ENCODE measurements around the gene HIPK2.

HIPK2 gene

GRCh38 chr7:139769066-139769465 lies 8.7 kb downstream of the HIPK2 start:
- CTCF ChIA-PET = interaction anchor here (1.5 kb wide), 1 partner anchor 122 kb away, joined by 4 read pairs; no protein-coding TSS in a partner anchor

GRCh38 chr7:139768249-139768824 lies 9.5 kb downstream of the HIPK2 start:
- CTCF ChIA-PET = interaction anchor here (0.9 to 1.3 kb wide), 2 partner anchors 12 to 123 kb away, joined by 3 to 4 read pairs; no protein-coding TSS in a partner anchor
- POLR2A ChIA-PET = interaction anchor here (0.6 kb wide), 1 partner anchor 121 kb away, joined by 4 read pairs; no protein-coding TSS in a partner anchor
- peaks cover 0 to 6% (median under 1%) of the 10 kb centered on the region in 4 experiments for H3K36me3 ChIP-seq (ENCODE audit: control insufficient read depth in 4 of 4, insufficient read depth in 4 of 4, low read length in 3 of 4)
- peaks cover 3 to 24% (median 17%) of the 10 kb centered on the region in 4 experiments for H3K4me1 ChIP-seq (ENCODE audit: control extremely low read depth in 1 of 4, control insufficient read depth in 4 of 4, insufficient read depth in 4 of 4, low read length in 3 of 4)
- WGBS (ENCODE audit: insufficient coverage) = 49% methylated on average over 3 of the region's 4 CpGs
- H3K27me3 ChIP-seq (replicated peaks in 2 of 5; ENCODE audit: control insufficient read depth in 4 of 5, insufficient read depth in 5 of 5, low read length in 4 of 5) = no peaks in the 10 kb centered on the region
- no peaks in the 10 kb centered on the region for H3K9me3 ChIP-seq (ENCODE audit: control extremely low read depth in 1 of 5, control insufficient read depth in 4 of 5, insufficient read depth in 2 of 5, low read depth in 1 of 5, low read length in 4 of 5)
- DNase-seq = no peak
- no peak overlapping the region for H3K27ac ChIP-seq (ENCODE audit: insufficient read depth in 1 of 2, low read depth in 1 of 2, low read length in 2 of 2, poor library complexity in 1 of 2, severe bottlenecking in 2 of 2)
- no peak overlapping the region for H3K4me3 ChIP-seq (ENCODE audit: control insufficient read depth in 1 of 7, extremely low read depth in 1 of 7, insufficient read depth in 4 of 7, low read depth in 2 of 7, low read length in 6 of 7)

More at GRCh38 chr7:139769066-139769465, 8.7 kb downstream of the HIPK2 start:
- H3K9me3 ChIP-seq (ENCODE audit: control extremely low read depth in 1 of 5, control insufficient read depth in 4 of 5, insufficient read depth in 2 of 5, low read depth in 1 of 5, low read length in 4 of 5) = no peaks in the 10 kb centered on the region
- 97% methylated on average over 10 of the region's 10 CpGs for WGBS (ENCODE audit: insufficient coverage)
- peaks cover 3 to 24% (median 17%) of the 10 kb centered on the region in 4 experiments for H3K4me1 ChIP-seq (ENCODE audit: control extremely low read depth in 1 of 4, control insufficient read depth in 4 of 4, insufficient read depth in 4 of 4, low read length in 3 of 4)
- no peak for DNase-seq
- no peak overlapping the region for H3K4me3 ChIP-seq (ENCODE audit: control insufficient read depth in 1 of 7, extremely low read depth in 1 of 7, insufficient read depth in 4 of 7, low read depth in 2 of 7, low read length in 6 of 7)
- peaks cover 0 to 6% (median under 1%) of the 10 kb centered on the region in 4 experiments for H3K36me3 ChIP-seq (ENCODE audit: control insufficient read depth in 4 of 4, insufficient read depth in 4 of 4, low read length in 3 of 4)
- H3K27ac ChIP-seq (ENCODE audit: insufficient read depth in 1 of 2, low read depth in 1 of 2, low read length in 2 of 2, poor library complexity in 1 of 2, severe bottlenecking in 2 of 2) = no peak overlapping the region
- no peaks in the 10 kb centered on the region for H3K27me3 ChIP-seq (replicated peaks in 2 of 5; ENCODE audit: control insufficient read depth in 4 of 5, insufficient read depth in 5 of 5, low read length in 4 of 5)
- POLR2A ChIA-PET = no interaction called here

- Histone ChIP-seq H3K4me1 (ENCODE audit: control extremely low read depth in 1 of 4, control insufficient read depth in 4 of 4, insufficient read depth in 4 of 4, low read length in 3 of 4) (peaks cover 3 to 29% (median 21%) of the 10 kb centered on the region in 4 experiments), H3K36me3 (ENCODE audit: control insufficient read depth in 4 of 4, insufficient read depth in 4 of 4, low read length in 3 of 4) (peaks cover 0 to 6% (median under 1%) of the 10 kb centered on the region in 4 experiments), H3K9me3 (ENCODE audit: control extremely low read depth in 1 of 5, control insufficient read depth in 4 of 5, insufficient read depth in 2 of 5, low read depth in 1 of 5, low read length in 4 of 5) (no peaks in the 10 kb centered on the region), H3K27ac (ENCODE audit: insufficient read depth in 1 of 2, low read depth in 1 of 2, low read length in 2 of 2, poor library complexity in 1 of 2, severe bottlenecking in 2 of 2) (no peak overlapping the region), H3K27me3 (replicated peaks in 2 of 5; ENCODE audit: control insufficient read depth in 4 of 5, insufficient read depth in 5 of 5, low read length in 4 of 5) (no peaks in the 10 kb centered on the region), H3K4me3 (ENCODE audit: control insufficient read depth in 1 of 7, extremely low read depth in 1 of 7, insufficient read depth in 4 of 7, low read depth in 2 of 7, low read length in 6 of 7) (no peak overlapping the region)
- peak in 2 of 3 donors; percentile 49 to 55 for DNase-seq
- ChIA-PET POLR2A (no interaction called here), CTCF (interaction anchor here (1.3 kb wide), 1 partner anchor 122 kb away, joined by 4 read pairs; no protein-coding TSS in a partner anchor)
Observed at GRCh38 chr7:139767561-139767982, 10.2 kb downstream of the HIPK2 start.

- 94% methylated on average over 2 of the region's 2 CpGs for WGBS (ENCODE audit: insufficient coverage)
- no peaks in the 10 kb centered on the region for H3K9me3 ChIP-seq (ENCODE audit: control extremely low read depth in 1 of 5, control insufficient read depth in 4 of 5, insufficient read depth in 2 of 5, low read depth in 1 of 5, low read length in 4 of 5)
- H3K4me1 ChIP-seq (ENCODE audit: control extremely low read depth in 1 of 4, control insufficient read depth in 4 of 4, insufficient read depth in 4 of 4, low read length in 3 of 4) = peaks cover 3 to 29% (median 21%) of the 10 kb centered on the region in 4 experiments
- CTCF ChIA-PET = interaction anchor here (1.4 to 2.0 kb wide), 3 partner anchors 9 to 119 kb away, joined by 4 to 5 read pairs (median 4); no protein-coding TSS in a partner anchor
- no peak overlapping the region for H3K4me3 ChIP-seq (ENCODE audit: control insufficient read depth in 1 of 7, extremely low read depth in 1 of 7, insufficient read depth in 4 of 7, low read depth in 2 of 7, low read length in 6 of 7)
- POLR2A ChIA-PET = interaction anchor here (0.7 kb wide), 1 partner anchor 196 kb away, joined by 4 read pairs; no protein-coding TSS in a partner anchor
- DNase-seq = no peak
- H3K27me3 ChIP-seq (replicated peaks in 2 of 5; ENCODE audit: control insufficient read depth in 4 of 5, insufficient read depth in 5 of 5, low read length in 4 of 5) = no peaks in the 10 kb centered on the region
- peaks cover 0 to 4% (median 2%) of the 10 kb centered on the region in 4 experiments for H3K36me3 ChIP-seq (ENCODE audit: control insufficient read depth in 4 of 4, insufficient read depth in 4 of 4, low read length in 3 of 4)
- H3K27ac ChIP-seq (ENCODE audit: insufficient read depth in 1 of 2, low read depth in 1 of 2, low read length in 2 of 2, poor library complexity in 1 of 2, severe bottlenecking in 2 of 2) = no peak overlapping the region
Observed at GRCh38 chr7:139765143-139765542, 12.7 kb downstream of the HIPK2 start.

- no peaks in the 10 kb centered on the region for H3K9me3 ChIP-seq (ENCODE audit: control extremely low read depth in 1 of 5, control insufficient read depth in 4 of 5, insufficient read depth in 2 of 5, low read depth in 1 of 5, low read length in 4 of 5)
- H3K4me1 ChIP-seq (ENCODE audit: control extremely low read depth in 1 of 4, control insufficient read depth in 4 of 4, insufficient read depth in 4 of 4, low read length in 3 of 4) = peaks cover 3 to 22% (median 14%) of the 10 kb centered on the region in 4 experiments
- 97% methylated on average over 9 of the region's 10 CpGs for WGBS (ENCODE audit: insufficient coverage)
- ChIA-PET CTCF (interaction anchor here (1.4 to 1.9 kb wide), 3 partner anchors 9 to 19 kb away, joined by 4 to 7 read pairs (median 6); no protein-coding TSS in a partner anchor), POLR2A (no interaction called here)
- H3K27me3 ChIP-seq (replicated peaks in 2 of 5; ENCODE audit: control insufficient read depth in 4 of 5, insufficient read depth in 5 of 5, low read length in 4 of 5) = no peaks in the 10 kb centered on the region
- H3K4me3 ChIP-seq (ENCODE audit: control insufficient read depth in 1 of 7, extremely low read depth in 1 of 7, insufficient read depth in 4 of 7, low read depth in 2 of 7, low read length in 6 of 7) = no peak overlapping the region
- peaks cover 0 to 4% (median 2%) of the 10 kb centered on the region in 4 experiments for H3K36me3 ChIP-seq (ENCODE audit: control insufficient read depth in 4 of 4, insufficient read depth in 4 of 4, low read length in 3 of 4)
- H3K27ac ChIP-seq (ENCODE audit: insufficient read depth in 1 of 2, low read depth in 1 of 2, low read length in 2 of 2, poor library complexity in 1 of 2, severe bottlenecking in 2 of 2) = no peak overlapping the region
- no peak for DNase-seq
Observed at GRCh38 chr7:139763330-139763729, 14.5 kb downstream of the HIPK2 start.

GRCh38 chr7:139762886-139763285 lies 14.9 kb downstream of the HIPK2 start:
- no peak for DNase-seq
- H3K27me3 ChIP-seq (replicated peaks in 2 of 5; ENCODE audit: control insufficient read depth in 4 of 5, insufficient read depth in 5 of 5, low read length in 4 of 5) = no peaks in the 10 kb centered on the region
- CTCF ChIA-PET = interaction anchor here (1.4 to 1.9 kb wide), 2 partner anchors 9 to 10 kb away, joined by 6 to 7 read pairs; no protein-coding TSS in a partner anchor
- POLR2A ChIA-PET = no interaction called here
- peaks cover 3 to 17% (median 10%) of the 10 kb centered on the region in 4 experiments for H3K4me1 ChIP-seq (ENCODE audit: control extremely low read depth in 1 of 4, control insufficient read depth in 4 of 4, insufficient read depth in 4 of 4, low read length in 3 of 4)
- H3K36me3 ChIP-seq (ENCODE audit: control insufficient read depth in 4 of 4, insufficient read depth in 4 of 4, low read length in 3 of 4) = peaks cover 0 to 4% (median 2%) of the 10 kb centered on the region in 4 experiments
- no peak overlapping the region for H3K4me3 ChIP-seq (ENCODE audit: control insufficient read depth in 1 of 7, extremely low read depth in 1 of 7, insufficient read depth in 4 of 7, low read depth in 2 of 7, low read length in 6 of 7)
- WGBS (ENCODE audit: insufficient coverage) = 95% methylated on average over 2 of the region's 2 CpGs
- no peak overlapping the region for H3K27ac ChIP-seq (ENCODE audit: insufficient read depth in 1 of 2, low read depth in 1 of 2, low read length in 2 of 2, poor library complexity in 1 of 2, severe bottlenecking in 2 of 2)
- no peaks in the 10 kb centered on the region for H3K9me3 ChIP-seq (ENCODE audit: control extremely low read depth in 1 of 5, control insufficient read depth in 4 of 5, insufficient read depth in 2 of 5, low read depth in 1 of 5, low read length in 4 of 5)

GRCh38 chr7:139758388-139758787 lies 19.4 kb downstream of the HIPK2 start:
- no peaks in the 10 kb centered on the region for H3K9me3 ChIP-seq (ENCODE audit: control extremely low read depth in 1 of 5, control insufficient read depth in 4 of 5, insufficient read depth in 2 of 5, low read depth in 1 of 5, low read length in 4 of 5)
- H3K27me3 ChIP-seq (replicated peaks in 2 of 5; ENCODE audit: control insufficient read depth in 4 of 5, insufficient read depth in 5 of 5, low read length in 4 of 5) = no peaks in the 10 kb centered on the region
- ChIA-PET CTCF (no interaction called here), POLR2A (no interaction called here)
- H3K36me3 ChIP-seq (ENCODE audit: control insufficient read depth in 4 of 4, insufficient read depth in 4 of 4, low read length in 3 of 4) = peaks cover 0 to 7% (median 0%) of the 10 kb centered on the region in 4 experiments
- H3K4me1 ChIP-seq (ENCODE audit: control extremely low read depth in 1 of 4, control insufficient read depth in 4 of 4, insufficient read depth in 4 of 4, low read length in 3 of 4) = peaks cover 0 to 6% (median 2%) of the 10 kb centered on the region in 4 experiments
- no peak for DNase-seq
- no peak overlapping the region for H3K4me3 ChIP-seq (ENCODE audit: control insufficient read depth in 1 of 7, extremely low read depth in 1 of 7, insufficient read depth in 4 of 7, low read depth in 2 of 7, low read length in 6 of 7)
- H3K27ac ChIP-seq (ENCODE audit: insufficient read depth in 1 of 2, low read depth in 1 of 2, low read length in 2 of 2, poor library complexity in 1 of 2, severe bottlenecking in 2 of 2) = no peak overlapping the region
- WGBS (ENCODE audit: insufficient coverage) = 98% methylated on average over 5 of the region's 8 CpGs
